CD1c-positive myeloid dendritic cell (primary cell): ENCODE measurements around the gene MYO18A.

Source experiments
- DNase-seq: peaks from one replicate; pipeline ENCODE4 v3.0.0-alpha.2; 2016; ENCODE audit errors: extremely low spot score

Gene MYO18A

DNA sequence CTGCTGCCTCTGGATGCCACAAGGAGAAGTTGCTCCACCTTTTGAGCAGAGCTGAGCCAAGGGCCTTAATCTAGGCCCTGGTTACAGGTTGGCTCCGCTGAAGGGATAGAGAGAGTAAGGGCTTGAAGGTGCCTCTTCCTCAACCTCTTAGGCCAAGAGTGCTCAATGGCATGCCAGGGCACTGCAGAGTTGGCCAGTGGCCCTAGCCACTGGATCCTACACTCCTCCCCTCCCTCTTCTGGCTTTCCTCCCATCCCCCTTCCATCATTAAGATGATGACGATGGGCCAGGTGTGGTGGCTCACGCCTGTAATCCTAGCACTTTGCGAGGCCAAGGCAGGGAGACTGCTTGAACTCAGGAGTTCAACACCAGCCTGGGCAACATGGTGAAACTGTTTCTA lies 50.5 kb downstream of the MYO18A start:
- DNase-seq = no peak

DNA sequence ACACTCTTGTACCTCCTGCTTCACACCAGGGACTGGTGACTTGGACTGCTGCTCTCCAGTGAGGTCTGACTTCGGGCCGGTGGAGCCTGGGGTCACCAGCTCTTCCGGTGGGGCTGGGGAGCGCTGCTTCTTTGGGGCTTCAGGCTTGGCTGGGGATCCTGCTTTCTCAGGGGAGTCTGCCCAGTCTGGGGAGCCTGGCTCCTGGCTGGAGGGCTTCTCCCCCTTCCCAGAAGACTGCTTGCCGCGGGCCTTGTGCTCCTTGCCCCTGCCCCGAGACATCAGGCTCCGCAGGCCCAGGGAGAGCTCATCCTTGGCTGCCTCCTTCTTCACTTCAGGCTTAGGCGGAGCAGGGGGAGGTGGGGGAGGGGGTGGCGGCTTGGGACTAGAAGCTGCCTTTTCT lies 52.4 kb downstream of the MYO18A start:
- DNase-seq = no peak

DNA sequence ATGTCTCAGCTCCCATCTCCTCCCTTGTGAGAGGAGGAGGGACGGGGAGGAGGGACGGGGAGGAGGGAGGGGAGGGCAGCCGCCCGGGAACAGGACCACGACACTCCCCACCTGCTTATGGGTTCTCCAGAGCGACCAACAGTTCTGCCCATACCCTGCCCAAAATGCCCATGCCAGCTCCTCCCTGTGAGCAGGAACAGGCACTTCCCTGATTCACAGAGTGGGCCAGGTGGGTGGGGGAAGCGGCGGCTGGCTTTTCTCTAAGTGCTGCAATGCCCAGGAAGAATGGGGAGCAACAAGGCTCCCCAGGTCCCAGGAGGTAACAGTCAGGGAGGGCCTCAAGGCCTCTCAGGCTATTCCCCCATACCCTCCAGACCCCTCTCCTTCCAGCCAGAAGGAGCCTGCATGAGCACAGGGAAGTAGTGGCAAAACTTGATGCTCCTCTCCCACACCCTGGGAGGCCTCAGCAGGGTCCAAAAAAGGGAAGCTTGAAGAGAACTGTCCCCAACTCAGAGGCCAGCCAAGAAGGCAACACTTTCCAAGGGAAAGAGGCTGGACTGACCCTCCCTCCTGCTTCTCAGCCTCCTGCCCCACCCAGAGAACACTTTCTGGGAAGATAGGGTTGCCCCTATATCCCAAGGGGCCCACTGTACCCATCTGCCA lies 53.8 kb downstream of the MYO18A start:
- DNase-seq = peak; percentile 75

DNA sequence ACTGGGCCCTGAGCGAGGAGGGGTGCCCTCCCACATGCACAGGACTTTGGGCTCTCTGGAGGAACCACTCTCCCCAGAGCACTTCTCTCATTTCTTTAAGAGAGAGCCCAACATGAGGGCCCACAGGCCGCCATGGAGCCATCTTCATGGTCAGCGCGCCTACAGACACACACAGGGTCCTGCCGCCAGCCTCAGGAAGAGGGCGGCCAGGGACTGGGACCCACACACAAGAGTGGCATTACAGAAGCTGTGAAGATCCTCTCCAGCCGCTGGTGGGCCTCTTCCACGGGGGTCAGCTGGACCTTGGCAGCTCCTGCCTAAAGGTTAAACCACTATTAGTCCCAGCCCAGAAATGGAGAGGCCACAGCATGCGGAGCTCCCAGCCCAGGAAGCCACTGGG lies 54.5 kb downstream of the MYO18A start:
- DNase-seq = no peak

DNA sequence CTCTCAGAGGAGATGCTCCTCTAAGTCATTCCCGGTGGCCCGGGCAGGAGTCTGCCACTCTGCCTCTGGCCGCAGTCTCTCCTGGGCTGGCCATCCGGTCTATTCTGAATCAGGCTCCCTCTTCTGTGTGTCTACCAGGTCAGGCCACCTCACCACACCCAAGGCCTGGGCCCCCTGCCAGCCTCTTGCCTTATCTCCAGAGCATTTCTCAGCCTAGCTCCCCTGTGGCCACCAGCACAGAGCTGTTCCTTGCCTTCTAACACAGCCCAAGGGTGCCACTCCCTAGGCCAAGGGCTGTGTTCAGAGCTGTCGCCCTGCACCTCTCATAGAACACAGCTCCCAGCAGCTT lies 55.3 kb downstream of the MYO18A start:
- no peak for DNase-seq

DNA sequence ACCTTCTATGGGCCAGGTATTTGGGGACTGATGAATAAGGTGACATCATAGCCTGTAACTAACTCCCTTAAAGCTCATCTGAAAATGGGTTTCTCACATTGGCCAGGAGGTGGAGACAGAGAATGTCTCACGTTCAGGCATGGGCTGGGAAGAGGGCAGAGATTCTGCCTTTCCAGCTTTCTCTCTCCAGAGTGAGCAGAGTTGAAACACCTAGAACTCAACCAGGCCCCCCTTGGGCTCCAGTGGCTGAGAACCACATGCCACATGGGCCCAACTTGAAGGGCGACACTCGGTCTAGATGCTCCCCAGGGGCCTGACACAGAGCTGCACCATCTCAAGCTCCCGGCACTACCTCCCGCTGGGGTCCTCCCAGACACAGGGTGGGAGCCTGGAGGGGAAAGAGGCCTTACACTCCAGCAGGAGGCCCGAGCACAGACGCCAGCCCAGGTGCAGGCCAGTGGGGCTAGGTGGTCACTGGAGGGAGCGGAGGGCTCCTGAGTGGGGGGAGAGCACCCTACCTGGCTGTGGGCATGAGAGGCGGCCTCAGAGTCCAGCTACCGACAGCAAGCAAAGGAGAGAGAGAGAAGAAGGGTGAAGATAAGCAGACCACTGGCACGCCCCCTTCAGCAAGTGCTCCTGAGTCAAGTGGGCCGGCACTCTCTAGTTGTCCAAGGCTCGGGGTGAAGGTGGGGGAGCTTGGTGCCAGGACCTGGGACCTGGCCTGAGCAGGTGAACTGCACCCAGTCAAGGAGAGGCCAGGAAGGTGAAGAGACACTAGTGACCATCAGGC lies 55.9 kb downstream of the MYO18A start:
- DNase-seq = peak; percentile 70

DNA sequence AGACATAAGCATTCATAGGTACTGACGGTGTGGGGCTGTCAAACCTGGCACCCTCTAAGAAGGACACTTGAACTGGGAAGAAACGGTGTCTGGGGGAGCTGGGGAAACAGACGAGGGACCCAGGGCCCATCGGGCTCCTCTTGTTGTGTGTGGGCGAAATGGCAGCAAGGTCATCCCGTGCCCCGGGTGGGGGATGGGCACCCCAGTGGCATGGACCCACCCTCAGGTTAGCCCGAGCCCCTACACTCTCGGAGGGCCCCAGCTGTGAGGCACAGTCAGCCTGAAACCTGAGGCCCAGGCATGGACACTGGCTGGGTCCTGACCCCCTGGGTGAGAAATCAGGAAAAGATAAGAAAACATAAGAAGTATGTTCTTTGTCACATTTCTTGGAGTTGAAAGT lies 57.1 kb downstream of the MYO18A start:
- no peak for DNase-seq

DNA sequence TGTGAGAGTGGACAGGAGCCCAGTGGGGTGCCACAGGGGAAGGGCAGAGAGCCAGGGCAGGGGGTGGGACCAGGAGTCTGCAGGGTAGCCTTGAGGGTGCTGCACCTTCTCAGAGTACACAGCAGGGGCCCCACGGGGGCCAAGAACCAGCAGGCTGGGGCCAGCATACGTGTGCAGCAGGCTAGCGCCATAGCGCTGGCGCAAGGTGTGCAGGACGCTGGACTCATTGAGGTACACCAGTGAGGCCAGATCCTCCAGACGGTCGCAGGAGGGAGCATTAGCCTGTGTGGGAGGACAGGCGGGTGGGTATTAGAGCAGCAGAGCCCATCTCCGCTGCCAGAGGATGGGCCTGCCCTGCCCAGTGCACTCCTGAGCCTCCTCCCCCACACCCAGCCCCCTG lies 58.8 kb downstream of the MYO18A start:
- DNase-seq = no peak

DNA sequence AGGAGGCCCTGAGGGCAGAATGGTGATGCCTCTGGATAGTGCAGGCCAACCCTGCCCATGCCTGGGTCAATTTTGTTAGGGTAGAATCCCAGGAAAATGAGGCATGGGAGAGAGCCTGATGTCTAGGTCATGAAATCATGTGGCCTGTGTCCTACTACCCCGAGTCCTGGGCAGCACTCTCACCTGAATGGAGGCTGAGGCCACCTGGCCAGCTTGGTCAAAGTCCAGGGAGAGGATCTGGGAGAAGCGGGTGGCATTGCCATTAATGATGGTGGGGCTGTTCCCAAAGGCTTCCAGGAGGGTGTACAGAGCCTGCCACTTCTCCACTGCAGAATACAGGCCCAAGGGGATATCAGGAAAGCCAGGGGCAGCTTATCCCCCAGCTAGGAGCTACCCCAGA lies 59.8 kb downstream of the MYO18A start:
- no peak for DNase-seq

DNA sequence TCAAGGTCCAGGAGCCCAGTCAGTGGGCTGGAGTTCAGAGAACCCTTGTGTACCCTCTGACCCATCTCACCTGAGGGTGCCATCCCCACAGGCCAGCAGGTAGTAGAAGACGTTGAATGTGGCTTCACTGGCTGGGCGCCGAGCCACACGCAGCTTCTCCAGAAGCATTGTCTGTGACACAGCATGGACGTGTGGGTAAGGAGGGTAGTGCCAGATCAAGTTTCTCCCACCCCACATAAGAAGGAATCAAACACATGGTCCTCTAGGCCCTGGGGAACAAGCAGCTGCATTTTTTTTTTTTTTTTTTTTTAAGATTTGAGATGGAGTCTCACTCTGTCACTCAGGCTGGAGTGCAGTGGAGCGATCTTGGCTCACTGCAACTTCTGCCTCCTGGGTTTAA lies 60.9 kb downstream of the MYO18A start:
- DNase-seq = no peak

DNA sequence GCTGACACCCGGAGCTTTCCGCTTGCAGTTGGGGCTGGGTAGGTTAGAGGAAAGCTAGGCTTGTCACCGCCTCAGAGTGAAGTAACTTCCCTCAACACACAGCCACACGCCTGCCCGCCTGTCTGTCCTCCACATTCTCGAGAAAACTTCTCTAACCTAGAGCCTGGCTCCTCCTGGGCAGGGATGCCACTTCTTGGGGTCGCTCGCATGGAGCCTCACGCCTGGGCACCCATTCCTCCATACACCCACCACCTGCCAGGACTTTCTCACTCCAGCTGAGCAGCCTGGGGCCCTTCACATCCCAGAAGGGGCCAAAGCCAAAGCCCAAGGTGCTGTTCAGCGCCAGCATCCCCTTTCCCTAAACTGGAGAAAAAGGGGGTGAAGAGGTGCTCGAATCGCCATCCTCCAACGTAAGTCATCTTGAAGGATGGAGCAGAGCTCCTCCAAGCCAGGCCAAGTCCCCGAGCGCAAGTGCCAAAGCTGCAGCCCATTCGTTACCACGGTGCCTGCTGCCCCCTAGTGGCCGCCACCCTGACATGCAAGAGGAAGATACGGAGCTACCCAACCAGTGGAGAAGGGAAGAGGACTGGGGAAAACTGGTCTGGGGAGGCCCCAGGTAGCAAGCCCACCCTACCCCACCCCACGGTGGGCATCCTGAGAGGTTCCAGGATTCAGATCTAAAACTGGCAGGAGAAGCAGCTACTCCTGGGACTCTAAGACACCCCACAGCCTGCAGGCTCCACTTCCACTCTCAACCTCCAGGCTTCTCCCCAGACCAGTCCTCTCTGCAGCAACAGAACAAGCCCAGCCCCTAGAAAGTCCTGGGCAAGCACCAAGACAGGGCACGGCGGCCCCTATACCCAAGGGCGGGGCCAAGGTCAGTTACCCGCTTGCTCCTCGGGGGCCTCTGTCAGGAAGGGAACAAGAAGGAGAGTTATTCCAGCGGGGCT lies 63.1 kb downstream of the MYO18A start:
- DNase-seq = peak; percentile 83

DNA sequence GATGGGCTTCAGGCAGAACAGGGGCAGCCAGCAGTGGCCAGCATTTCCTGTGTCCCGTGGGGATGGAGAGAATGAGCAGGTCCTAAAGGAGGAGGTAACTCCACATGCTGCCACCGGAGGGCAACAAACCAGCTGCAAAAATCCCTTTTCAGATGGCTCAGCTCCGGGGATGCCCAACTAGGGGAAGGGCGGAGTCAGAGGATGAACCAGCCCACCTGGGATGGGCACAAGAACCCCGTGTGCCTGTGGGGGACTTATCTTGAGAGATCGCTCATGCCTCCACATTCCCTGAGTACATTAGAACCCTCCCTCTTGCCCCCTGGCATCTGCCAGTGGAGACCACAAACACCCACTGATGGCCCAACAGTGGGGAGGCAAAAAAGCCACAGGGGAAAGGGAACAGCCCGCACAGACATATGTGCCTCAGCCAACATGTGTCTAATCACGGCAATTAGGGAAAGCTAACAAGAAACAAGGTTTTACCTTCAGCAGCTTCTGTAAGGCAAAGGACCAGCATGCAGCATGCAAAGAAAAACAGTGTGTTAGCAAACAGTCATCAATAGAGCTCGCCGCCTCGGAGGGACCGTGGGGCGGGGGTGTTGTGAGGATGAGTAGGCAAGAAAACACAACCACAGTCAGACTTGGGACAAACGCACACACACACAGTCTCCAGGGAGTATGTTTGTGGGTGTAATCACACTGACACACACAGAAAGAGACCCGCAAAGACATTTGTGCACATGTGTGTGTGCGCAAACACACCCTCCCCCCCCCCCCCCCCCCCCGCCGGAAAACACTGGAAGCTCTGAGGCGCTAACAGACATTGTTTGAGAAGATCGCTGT lies 64.0 kb downstream of the MYO18A start:
- peak; percentile 49 for DNase-seq

DNA sequence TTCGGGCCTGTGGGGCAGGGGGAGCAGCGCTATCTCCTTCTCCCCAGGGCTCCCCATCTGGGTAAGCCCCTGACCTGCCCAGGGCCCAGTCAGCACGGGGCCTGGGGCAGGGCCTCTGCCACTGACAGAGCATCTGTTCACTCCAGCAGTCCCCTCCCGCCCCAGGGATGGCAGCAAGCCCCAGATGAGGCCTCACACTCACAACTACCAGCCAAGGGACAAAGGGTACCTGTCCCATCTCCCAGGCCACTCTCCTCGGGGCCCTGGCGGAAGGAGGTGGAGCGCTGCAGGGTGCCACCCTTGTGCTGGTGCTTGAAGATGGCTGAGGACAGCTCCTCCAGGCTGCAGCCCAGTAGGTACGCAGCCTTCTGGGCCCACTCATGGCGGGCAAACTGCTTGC lies 64.8 kb downstream of the MYO18A start:
- DNase-seq = no peak

DNA sequence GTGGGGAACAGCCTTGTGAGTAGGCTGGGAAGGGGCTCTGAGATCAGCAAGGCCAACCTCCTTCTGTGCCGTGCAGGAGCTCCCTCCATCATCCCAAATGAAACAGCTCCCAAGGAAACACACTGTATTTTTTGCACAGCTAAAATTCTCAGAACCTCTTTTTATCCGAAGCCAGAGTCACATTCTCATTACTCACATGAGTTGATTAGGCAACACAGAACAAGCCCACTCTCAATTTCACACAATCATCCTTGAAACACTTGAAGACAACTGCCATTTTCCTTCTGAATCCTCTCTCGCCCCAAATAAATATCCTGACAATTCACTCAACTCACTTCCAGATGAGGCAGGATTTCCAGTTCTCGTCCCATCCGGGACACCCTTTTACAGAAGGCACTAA lies 66.1 kb downstream of the MYO18A start:
- DNase-seq = peak; percentile 82

DNA sequence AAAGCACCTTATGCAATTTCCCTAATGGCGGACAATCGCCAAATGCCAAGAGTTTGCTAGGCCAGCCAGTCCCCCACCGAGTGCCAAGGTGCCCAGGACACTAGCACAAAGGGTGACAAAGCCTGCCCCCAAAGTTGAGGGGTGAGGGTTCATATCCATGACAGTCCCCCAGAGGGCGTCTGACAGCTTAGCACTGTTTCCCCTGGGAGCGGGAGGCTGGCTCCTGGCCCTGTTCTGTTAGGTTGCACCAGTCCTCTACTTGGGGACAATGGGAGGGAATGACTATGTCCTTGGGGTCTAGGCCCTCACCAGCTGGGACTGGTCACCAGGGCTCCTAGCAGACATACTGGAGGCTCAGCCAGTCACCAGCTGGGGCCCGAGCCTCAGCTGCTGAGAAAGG lies 66.9 kb downstream of the MYO18A start:
- no peak for DNase-seq

DNA sequence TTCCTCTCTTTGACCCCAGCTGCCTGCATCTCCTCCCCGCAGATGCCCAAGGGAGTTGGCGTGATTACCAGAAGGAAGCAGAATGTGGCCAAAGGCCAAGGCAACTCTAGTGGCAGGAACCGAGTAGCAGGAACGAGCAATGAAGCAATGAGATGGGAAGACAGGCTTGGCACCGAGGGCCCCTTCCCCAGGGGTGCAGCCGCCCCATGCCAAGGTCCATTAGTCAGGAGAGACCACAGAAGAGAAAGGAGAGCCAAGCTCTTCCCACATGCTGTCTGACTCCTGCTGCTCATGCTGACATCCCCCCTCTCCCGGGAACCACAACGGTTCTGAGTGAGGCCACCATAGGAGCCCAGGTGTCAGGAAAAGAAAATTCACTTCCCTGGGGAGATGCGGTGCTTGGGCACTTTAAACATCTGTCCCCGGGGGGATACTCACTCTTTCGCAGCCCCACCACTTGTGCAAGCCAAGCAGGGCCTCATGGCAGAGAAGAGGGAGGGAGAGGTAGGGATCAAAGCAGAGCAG lies 67.4 kb downstream of the MYO18A start:
- peak; percentile 69 for DNase-seq

DNA sequence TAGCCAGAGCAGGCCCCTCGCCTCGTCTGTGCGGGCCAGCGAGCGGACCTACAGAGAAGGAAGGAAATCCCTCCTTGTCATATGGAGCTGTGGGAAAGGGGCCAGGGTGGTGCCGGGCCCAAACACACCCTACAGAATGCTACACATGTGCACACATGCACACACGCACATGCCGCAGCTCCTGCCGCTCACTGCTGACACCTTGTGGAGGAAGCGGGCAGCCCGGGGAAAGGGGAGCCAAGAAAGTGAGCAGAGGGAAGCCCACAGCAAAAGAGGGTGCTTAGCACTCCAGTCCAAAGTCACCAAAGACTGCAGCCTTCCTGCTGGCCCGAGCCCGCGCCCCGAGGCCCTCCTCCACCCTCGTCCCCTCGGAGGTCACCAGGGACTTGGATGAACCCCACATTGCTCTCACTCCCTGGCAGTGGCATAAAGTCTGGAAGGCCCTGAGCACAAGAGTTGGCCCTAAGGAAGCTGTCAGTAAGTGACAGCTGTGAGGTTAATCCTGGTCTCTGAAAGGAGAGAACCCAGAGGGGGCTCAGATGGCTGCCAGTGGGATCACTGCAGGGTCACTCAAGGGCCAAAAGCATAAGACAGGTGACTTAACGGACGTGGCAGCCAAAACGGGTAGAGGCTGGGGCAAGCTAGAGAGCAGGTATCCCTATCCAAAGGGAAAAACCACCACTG lies 68.2 kb downstream of the MYO18A start:
- peak; percentile 69 for DNase-seq

DNA sequence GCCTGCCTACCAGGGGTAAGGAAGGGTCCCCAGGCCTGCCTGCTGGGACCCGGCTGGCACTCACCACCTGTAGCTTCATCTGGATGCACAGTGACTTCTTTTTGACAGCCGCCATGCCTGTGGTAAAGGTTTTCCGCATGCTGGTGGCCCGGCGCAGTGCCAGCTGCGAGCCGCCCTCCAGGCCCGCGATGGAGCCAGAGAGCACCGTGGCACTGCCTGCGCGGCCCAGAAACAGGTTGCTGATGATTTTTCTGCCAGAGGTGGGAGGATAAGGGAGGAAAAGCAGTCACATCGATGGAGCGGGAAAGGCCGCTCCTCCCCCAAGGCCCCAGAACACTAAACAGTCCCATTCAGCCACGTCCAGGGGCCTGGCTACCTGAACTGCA lies 69.8 kb downstream of the MYO18A start:
- no peak for DNase-seq

DNA sequence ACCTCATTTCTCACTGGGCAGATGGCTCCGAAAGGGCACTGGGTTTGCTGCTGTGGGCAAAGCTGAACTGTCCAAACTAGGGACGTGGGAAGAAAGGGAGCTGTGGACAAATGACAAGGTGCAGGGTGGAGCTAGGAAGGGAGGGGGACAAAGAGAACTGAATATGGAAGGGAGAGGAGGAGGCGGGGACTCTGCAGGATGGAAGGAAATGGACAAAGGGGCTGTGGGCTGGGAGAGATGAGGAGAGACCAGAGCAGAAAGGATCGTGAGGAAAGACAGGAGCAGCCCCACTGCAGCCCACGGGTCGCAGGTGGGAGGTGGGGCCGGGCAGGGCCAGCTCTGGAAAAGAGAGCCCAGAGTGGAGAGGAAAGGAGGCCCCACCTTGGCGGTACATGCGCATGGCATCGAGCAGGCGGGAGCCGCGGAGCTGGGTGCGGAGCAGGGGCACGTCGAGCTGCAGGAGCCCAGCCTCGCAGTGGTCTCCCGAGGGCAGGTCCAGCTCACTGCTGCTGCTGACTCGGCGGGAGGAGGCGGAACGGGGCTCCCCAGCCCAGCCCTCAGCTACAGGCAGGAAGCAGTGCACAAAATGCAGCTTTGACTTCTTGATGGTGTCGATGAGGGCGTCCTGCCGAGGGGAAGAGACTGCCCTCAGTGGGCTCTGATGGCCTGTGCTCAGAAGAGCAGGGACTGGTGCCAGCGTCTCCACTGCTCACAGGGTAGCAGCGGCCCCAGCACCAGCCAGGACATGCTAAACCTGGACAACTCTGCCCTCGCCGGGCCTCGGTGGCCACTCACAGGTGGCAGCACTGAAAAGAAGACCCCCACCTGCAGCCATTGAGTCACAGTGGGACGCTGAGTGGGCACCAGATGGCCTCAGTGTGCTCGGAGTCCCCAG lies 70.5 kb downstream of the MYO18A start:
- no peak for DNase-seq
